WTC11 (cell line): ENCODE data around the gene IFI44L.

Source experiments
- CDX4 ChIP-seq: fragments of 250-450 bp; sonication (Bioruptor Pico); IDR thresholded peaks from 2 replicates; pipeline ENCODE4 v1.9.0; 2021; ENCODE audit warnings: moderate library complexity, mild to moderate bottlenecking, inconsistent platforms, borderline replicate concordance
- E2F4 ChIP-seq: sonication (generic); formaldehyde crosslinking; IDR thresholded peaks from 2 replicates; pipeline ENCODE4 v1.8.1; 2022; ENCODE audit warnings: low read depth, mild to moderate bottlenecking, moderate library complexity, missing genetic modification reagents, borderline replicate concordance
- SMAD3 ChIP-seq: sonication (generic); formaldehyde crosslinking; IDR thresholded peaks from 2 replicates; pipeline ENCODE4 v1.8.0; 2022; ENCODE audit warnings: missing genetic modification reagents, mild to moderate bottlenecking, borderline replicate concordance
- USF1 ChIP-seq: sonication (generic); formaldehyde crosslinking; IDR thresholded peaks from 2 replicates; pipeline ENCODE4 v1.8.0; 2022; ENCODE audit warnings: mild to moderate bottlenecking, missing genetic modification reagents
- TF ChIP-seq, protein P1 (sequence below): fragments of 200-600 bp; IDR thresholded peaks from 2 replicates; pipeline ENCODE4 v1.8.0; 2022; ENCODE audit warnings: antibody characterized with exemption
- TF ChIP-seq, protein P2 (sequence below): sonication (generic); formaldehyde crosslinking; conservative IDR thresholded peaks from 2 replicates; pipeline ENCODE4 v1.8.1; 2022; ENCODE audit warnings: mild to moderate bottlenecking, missing genetic modification reagents

- TF ChIP-seq, protein P1, sequence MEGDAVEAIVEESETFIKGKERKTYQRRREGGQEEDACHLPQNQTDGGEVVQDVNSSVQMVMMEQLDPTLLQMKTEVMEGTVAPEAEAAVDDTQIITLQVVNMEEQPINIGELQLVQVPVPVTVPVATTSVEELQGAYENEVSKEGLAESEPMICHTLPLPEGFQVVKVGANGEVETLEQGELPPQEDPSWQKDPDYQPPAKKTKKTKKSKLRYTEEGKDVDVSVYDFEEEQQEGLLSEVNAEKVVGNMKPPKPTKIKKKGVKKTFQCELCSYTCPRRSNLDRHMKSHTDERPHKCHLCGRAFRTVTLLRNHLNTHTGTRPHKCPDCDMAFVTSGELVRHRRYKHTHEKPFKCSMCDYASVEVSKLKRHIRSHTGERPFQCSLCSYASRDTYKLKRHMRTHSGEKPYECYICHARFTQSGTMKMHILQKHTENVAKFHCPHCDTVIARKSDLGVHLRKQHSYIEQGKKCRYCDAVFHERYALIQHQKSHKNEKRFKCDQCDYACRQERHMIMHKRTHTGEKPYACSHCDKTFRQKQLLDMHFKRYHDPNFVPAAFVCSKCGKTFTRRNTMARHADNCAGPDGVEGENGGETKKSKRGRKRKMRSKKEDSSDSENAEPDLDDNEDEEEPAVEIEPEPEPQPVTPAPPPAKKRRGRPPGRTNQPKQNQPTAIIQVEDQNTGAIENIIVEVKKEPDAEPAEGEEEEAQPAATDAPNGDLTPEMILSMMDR = no peak
- TF ChIP-seq E2F4 (CRISPR knock-in tag) = no peak
- TF ChIP-seq USF1 = no peak
- TF ChIP-seq SMAD3 = no peak
- TF ChIP-seq, protein P2, sequence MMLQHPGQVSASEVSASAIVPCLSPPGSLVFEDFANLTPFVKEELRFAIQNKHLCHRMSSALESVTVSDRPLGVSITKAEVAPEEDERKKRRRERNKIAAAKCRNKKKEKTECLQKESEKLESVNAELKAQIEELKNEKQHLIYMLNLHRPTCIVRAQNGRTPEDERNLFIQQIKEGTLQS = no peak
- no peak for TF ChIP-seq CDX4 (CRISPR knock-in tag)
Measured at GRCh38 chr1:78640462-78640861, 20.2 kb downstream of the IFI44L start.
